CD4-positive, alpha-beta memory T cell (primary cell): ENCODE measurements around the gene VPS37C. TPM values are rescaled to one million over a fixed set of nuclear protein-coding genes. Genes with fewer than 3 reads are reported as not detected.
A peak's percentile ranks its signal among the peaks of the same experiment; 100 is the strongest.
"Not testable (repeated sequence)": the region's sequence is repeated elsewhere in the genome, so short reads cannot be mapped to it uniquely, and the experiment has no call there.

ENCODE experiments used
- CTCF ChIA-PET: fragments of 350-600 bp; sonication (Branson Sonifier 250); formaldehyde crosslinking; loops from one replicate; lab custom pipeline; 2021; ENCODE audit warnings: inconsistent platforms; ENCODE audit not compliant: partially characterized antibody; lab: Charles Lee
- POLR2A ChIA-PET: fragments of 350-600 bp; sonication (Branson Sonifier 250); formaldehyde crosslinking; loops from one replicate; lab custom pipeline; 2021; ENCODE audit not compliant: partially characterized antibody; lab: Charles Lee
- DNase-seq, 5 donors: peaks; one replicate each; pipeline versions ENCODE4 v3.0.0 to v3.0.0-alpha.2; 2020 to 2022; ENCODE audit warnings: mixed read lengths in 1 of 5
- H3K27ac ChIP-seq: one replicate; pipeline ENCODE4 v1.7.0; 2013; ENCODE audit warnings: low read depth, low read length
- H3K27me3 ChIP-seq: 2 replicates; pipeline ENCODE4 v1.7.0; 2013; ENCODE audit warnings: mild to moderate bottlenecking, low read length, moderate library complexity; ENCODE audit not compliant: insufficient read depth
- H3K36me3 ChIP-seq: 2 replicates; pipeline ENCODE4 v1.7.0; 2013; ENCODE audit warnings: mild to moderate bottlenecking, low read length, moderate library complexity; ENCODE audit not compliant: insufficient read depth
- H3K4me1 ChIP-seq: 2 replicates; pipeline ENCODE4 v1.7.0; 2013; ENCODE audit warnings: mild to moderate bottlenecking, low read length, moderate library complexity; ENCODE audit not compliant: insufficient read depth
- H3K4me3 ChIP-seq, 2 donors: one replicate each; pipeline ENCODE4 v1.7.0; 2013; ENCODE audit warnings: low read length in 2 of 2, mild to moderate bottlenecking in 1 of 2
- H3K9me3 ChIP-seq, 2 donors: one replicate each; pipeline ENCODE4 v1.7.0; 2013; ENCODE audit warnings: low read length in 2 of 2, control low read depth in 1 of 2; ENCODE audit not compliant: control insufficient read depth in 1 of 2
- H3K27ac Mint-ChIP-seq, 7 donors: one replicate each; pipeline ENCODE4 v1.8.0; 2020 to 2021; ENCODE audit warnings: mixed read lengths in 7 of 7, mild to moderate bottlenecking in 6 of 7, inconsistent platforms in 3 of 7, moderate library complexity in 3 of 7
- H3K27me3 Mint-ChIP-seq, 2 donors: one replicate each; pipeline ENCODE4 v1.8.0; 2020 to 2021; ENCODE audit warnings: mixed read lengths in 2 of 2
- H3K36me3 Mint-ChIP-seq, 2 donors: one replicate each; pipeline ENCODE4 v1.8.0; 2020 to 2021; ENCODE audit warnings: mixed read lengths in 2 of 2, inconsistent platforms in 1 of 2, mild to moderate bottlenecking in 1 of 2
- H3K4me1 Mint-ChIP-seq, 4 donors: one replicate each; pipeline ENCODE4 v1.8.0; 2020 to 2021; ENCODE audit warnings: mixed read lengths in 4 of 4, mild to moderate bottlenecking in 1 of 4
- H3K4me3 Mint-ChIP-seq, 8 donors: one replicate each; pipeline ENCODE4 v1.8.0; 2020 to 2021; ENCODE audit warnings: mixed read lengths in 8 of 8, mild to moderate bottlenecking in 7 of 8, moderate library complexity in 6 of 8, inconsistent platforms in 3 of 8
- H3K9me3 Mint-ChIP-seq, 8 donors: one replicate each; pipeline ENCODE4 v1.8.0; 2020 to 2021; ENCODE audit warnings: mixed read lengths in 8 of 8, mild to moderate bottlenecking in 5 of 8, inconsistent platforms in 3 of 8, moderate library complexity in 1 of 8
- intact Hi-C: fragments of 100-400 bp; cut with micrococcal nuclease; formaldehyde crosslinking; loops from one replicate; pipeline ENCODE4 v1.15.1; 2023
- polyA plus RNA-seq, 2 donors: library from polyadenylated mRNA; unstranded; fragments of 300-500 nt; fragmentation: Illumina TruSeq; gene quantifications; one replicate each; pipeline ENCODE4 v1.2.3, GENCODE V29; 2021
- total RNA-seq, 2 experiments: library from RNA; stranded (reverse); gene quantifications; one replicate each; pipeline ENCODE4 v1.2.3, GENCODE V29; 2021

The VPS37C gene
- total and polyA plus RNA-seq, 4 experiments from 2014 or later: 0.25 to 7.9 (median 4.1) TPM

GRCh38 chr11:61094167-61094566 is 67.1 kb downstream of the VPS37C start:
- H3K36me3 Mint-ChIP-seq, H3K9me3 Mint-ChIP-seq, H3K9me3 ChIP-seq, H3K27me3 ChIP-seq, H3K27ac ChIP-seq, H3K27me3 Mint-ChIP-seq, CTCF ChIA-PET, H3K36me3 ChIP-seq, H3K4me3 ChIP-seq: not testable (repeated sequence)
- intact Hi-C loops: loop anchor here (5.0 kb wide), 1 partner anchor 68 kb away; the partner anchor contains the start of gene VPS37C
- Mint-ChIP-seq H3K27ac (peak overlapping the region; percentile 20 to 99 (median 85)), H3K4me3 (peak overlapping the region in 7 of 8 donors; percentile 2 to 89 (median 65)), H3K4me1 (peaks cover 38 to 65% (median 49%) of the 10 kb centered on the region in 4 donors)
- peak in 1 of 5 donors; percentile 49 for DNase-seq
- H3K4me1 ChIP-seq: peaks cover 65% of the 10 kb centered on the region
- POLR2A ChIA-PET: interaction anchor here (1.1 to 7.6 kb wide), 6 partner anchors 8 to 51 kb away, joined by 3 to 102 read pairs (median 31); partner anchors contain the start of gene CD5

- DNase-seq: no peak
- POLR2A ChIA-PET: interaction anchor here (0.6 to 8.1 kb wide), 15 partner anchors 9 to 123 kb away, joined by 3 to 102 read pairs (median 11); partner anchors contain the start of gene CD5
- H3K27me3 ChIP-seq: no peaks in the 10 kb centered on the region
- peak overlapping the region; percentile 87 for H3K27ac ChIP-seq
- intact Hi-C loops: loop anchor here (5.0 kb wide), 1 partner anchor 69 kb away; the partner anchor contains the start of gene VPS37C
- H3K9me3 ChIP-seq: no peaks in the 10 kb centered on the region
- CTCF ChIA-PET: interaction anchor here (0.7 to 2.1 kb wide), 6 partner anchors 9 to 122 kb away, joined by 3 to 8 read pairs (median 4); partner anchors contain the start of genes CD5 and CD6
- Mint-ChIP-seq H3K27ac (peak overlapping the region; percentile 95 to 99 (median 97)), H3K36me3 (peaks cover 0 to 3% of the 10 kb centered on the region in 2 donors), H3K4me3 (peak overlapping the region; percentile 62 to 89 (median 80)), H3K27me3 (no peaks in the 10 kb centered on the region), H3K4me1 (peaks cover 39 to 67% (median 50%) of the 10 kb centered on the region in 4 donors), H3K9me3 (peaks cover 0 to 5% (median 0%) of the 10 kb centered on the region in 8 donors)
- H3K36me3 ChIP-seq: no peaks in the 10 kb centered on the region
- peaks cover 55% of the 10 kb centered on the region for H3K4me1 ChIP-seq
- peak overlapping the region in 1 of 2 donors; percentile 16 for H3K4me3 ChIP-seq
Observed at GRCh38 chr11:61092908-61093763, 68.1 kb downstream of the VPS37C start.

- DNase-seq: peak in 3 of 5 donors; percentile 42 to 85 (median 59)
- Mint-ChIP-seq H3K36me3 (peaks cover 0 to 3% of the 10 kb centered on the region in 2 donors), H3K4me1 (peaks cover 44 to 74% (median 50%) of the 10 kb centered on the region in 4 donors), H3K27me3 (no peaks in the 10 kb centered on the region), H3K9me3 (peaks cover 0 to 5% (median 0%) of the 10 kb centered on the region in 8 donors), H3K27ac (peak overlapping the region; percentile 95 to 99 (median 97)), H3K4me3 (peak overlapping the region; percentile 62 to 89 (median 80))
- CTCF ChIA-PET: interaction anchor here (0.7 to 2.1 kb wide), 11 partner anchors 8 to 121 kb away, joined by 3 to 8 read pairs (median 3); partner anchors contain the start of genes CD5 and CD6
- Histone ChIP-seq H3K9me3 (no peaks in the 10 kb centered on the region), H3K27ac (peak overlapping the region; percentile 87), H3K27me3 (no peaks in the 10 kb centered on the region), H3K36me3 (no peaks in the 10 kb centered on the region), H3K4me1 (peaks cover 52% of the 10 kb centered on the region), H3K4me3 (peak overlapping the region in 1 of 2 donors; percentile 16)
- intact Hi-C loops: loop anchor here (5.0 kb wide), 1 partner anchor 70 kb away; the partner anchor contains the start of gene VPS37C
- POLR2A ChIA-PET: interaction anchor here (0.6 to 8.1 kb wide), 23 partner anchors 10 to 179 kb away, joined by 3 to 102 read pairs (median 8); partner anchors contain the start of genes CD5 and TMEM109
Observed at GRCh38 chr11:61092280-61092766, 68.9 kb downstream of the VPS37C start.

- peak overlapping the region; percentile 87 for H3K27ac ChIP-seq
- peak in 1 of 5 donors; percentile 74 for DNase-seq
- no peaks in the 10 kb centered on the region for H3K9me3 ChIP-seq
- H3K36me3 ChIP-seq: no peaks in the 10 kb centered on the region
- intact Hi-C loops: loop anchor here (5.0 kb wide), 1 partner anchor 71 kb away; the partner anchor contains the start of gene VPS37C
- ChIA-PET POLR2A (interaction anchor here (0.7 to 8.1 kb wide), 26 partner anchors 11 to 178 kb away, joined by 3 to 102 read pairs (median 7); partner anchors contain the start of genes CD5 and TMEM109), CTCF (interaction anchor here (0.7 to 2.8 kb wide), 16 partner anchors 8 to 122 kb away, joined by 3 to 16 read pairs (median 4); partner anchors contain the start of gene CD6)
- Mint-ChIP-seq H3K4me3 (peak overlapping the region; percentile 71 to 89 (median 80)), H3K9me3 (peaks cover 0 to 5% (median 0%) of the 10 kb centered on the region in 8 donors), H3K4me1 (peaks cover 44 to 75% (median 50%) of the 10 kb centered on the region in 4 donors), H3K27ac (peak overlapping the region; percentile 95 to 99 (median 97)), H3K36me3 (peaks cover 0 to 3% of the 10 kb centered on the region in 2 donors), H3K27me3 (no peaks in the 10 kb centered on the region)
- no peaks in the 10 kb centered on the region for H3K27me3 ChIP-seq
- H3K4me1 ChIP-seq: peaks cover 52% of the 10 kb centered on the region
- H3K4me3 ChIP-seq: peak overlapping the region in 1 of 2 donors; percentile 16
Observed at GRCh38 chr11:61091373-61092279, 69.6 kb downstream of the VPS37C start.

- Mint-ChIP-seq H3K27ac (peak overlapping the region; percentile 95 to 99 (median 97)), H3K9me3 (peaks cover 0 to 5% (median 0%) of the 10 kb centered on the region in 8 donors), H3K27me3 (no peaks in the 10 kb centered on the region), H3K4me3 (peak overlapping the region; percentile 75 to 89 (median 80)), H3K36me3 (peaks cover 0 to 3% of the 10 kb centered on the region in 2 donors), H3K4me1 (peaks cover 44 to 75% (median 50%) of the 10 kb centered on the region in 4 donors)
- intact Hi-C loops: loop anchor here (5.0 kb wide), 1 partner anchor 71 kb away; the partner anchor contains the start of gene VPS37C
- ChIA-PET POLR2A (interaction anchor here (0.8 to 8.1 kb wide), 22 partner anchors 10 to 177 kb away, joined by 3 to 102 read pairs (median 6); partner anchors contain the start of genes CD5 and TMEM109), CTCF (interaction anchor here (1.3 to 2.8 kb wide), 10 partner anchors 10 to 121 kb away, joined by 3 to 16 read pairs (median 4); no protein-coding TSS in a partner anchor)
- H3K4me1 ChIP-seq: peaks cover 52% of the 10 kb centered on the region
- H3K9me3 ChIP-seq: no peaks in the 10 kb centered on the region
- peak overlapping the region; percentile 87 for H3K27ac ChIP-seq
- no peak for DNase-seq
- no peaks in the 10 kb centered on the region for H3K27me3 ChIP-seq
- H3K36me3 ChIP-seq: no peaks in the 10 kb centered on the region
- H3K4me3 ChIP-seq: peak overlapping the region in 1 of 2 donors; percentile 16
Observed at GRCh38 chr11:61090982-61091372, 70.2 kb downstream of the VPS37C start.
